Daoy (cell line): Measurements from ENCODE around the gene TMEM135. TPM values are rescaled to one million over a fixed set of nuclear protein-coding genes. Genes with fewer than 3 reads are reported as not detected.
"Not testable (repeated sequence)": the region's sequence is repeated elsewhere in the genome, so short reads cannot be mapped to it uniquely, and the experiment has no call there.

ENCODE experiments used
- DNase-seq: peaks from one replicate; pipeline ENCODE4 v3.0.0-alpha.2; 2015; ENCODE audit warnings: low read depth
- total RNA-seq: library from RNA; depleted of rRNA; stranded (reverse); fragments of >200 nt; shearing (Covaris generic); gene quantifications from 2 replicates; pipeline ENCODE4 v1.2.3, GENCODE V29; 2014

Gene TMEM135
- total RNA-seq, 1 experiment from 2014 or later: 5.4 TPM

DNA sequence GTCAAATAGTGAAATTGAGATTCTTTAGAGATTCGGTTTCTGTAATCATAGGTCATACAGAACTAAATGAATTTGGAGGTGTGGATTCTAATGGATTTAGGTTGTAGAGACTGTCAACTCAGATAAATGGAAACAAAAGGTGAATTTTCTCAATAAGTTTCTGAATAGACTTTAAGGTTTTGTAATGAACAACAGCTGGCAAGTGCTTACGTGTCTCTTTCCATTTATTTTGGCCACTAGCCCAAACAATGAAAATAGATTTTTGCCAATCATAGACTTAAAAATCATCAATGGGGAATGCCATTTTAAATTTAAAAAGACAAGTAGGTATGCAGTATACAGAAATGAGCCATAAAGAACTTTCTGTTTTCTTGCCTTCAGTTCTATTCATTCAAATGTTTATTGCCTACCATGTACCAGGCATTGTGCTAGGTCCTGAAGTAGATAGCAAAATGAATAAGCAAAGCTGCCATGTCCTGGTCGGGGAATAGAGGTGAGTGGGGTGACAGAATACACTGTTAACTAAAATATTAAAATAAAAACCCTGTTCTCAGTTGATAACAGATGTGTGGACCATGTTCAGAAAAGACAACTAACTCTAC lies 16.9 kb upstream of the TMEM135 start:
- no peak for DNase-seq

DNA sequence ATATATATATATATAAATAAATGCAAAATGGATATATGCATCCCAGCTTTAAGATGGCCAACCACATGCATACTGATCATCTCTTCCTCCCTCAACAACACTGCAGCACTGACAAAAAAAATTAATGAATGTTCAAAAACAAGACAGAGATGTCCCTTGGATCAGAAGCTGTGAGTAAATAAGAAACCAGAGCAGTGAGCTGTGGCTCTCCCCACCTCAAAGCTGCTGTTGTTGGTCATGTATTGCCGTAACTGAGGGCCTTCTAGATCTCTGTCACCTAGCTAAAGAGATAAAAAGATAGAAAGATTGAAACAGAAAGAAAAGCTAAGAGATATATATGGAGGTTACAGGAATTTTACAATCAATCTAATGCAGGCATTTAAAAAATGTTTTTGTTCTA lies 15.5 kb upstream of the TMEM135 start:
- no peak for DNase-seq

DNA sequence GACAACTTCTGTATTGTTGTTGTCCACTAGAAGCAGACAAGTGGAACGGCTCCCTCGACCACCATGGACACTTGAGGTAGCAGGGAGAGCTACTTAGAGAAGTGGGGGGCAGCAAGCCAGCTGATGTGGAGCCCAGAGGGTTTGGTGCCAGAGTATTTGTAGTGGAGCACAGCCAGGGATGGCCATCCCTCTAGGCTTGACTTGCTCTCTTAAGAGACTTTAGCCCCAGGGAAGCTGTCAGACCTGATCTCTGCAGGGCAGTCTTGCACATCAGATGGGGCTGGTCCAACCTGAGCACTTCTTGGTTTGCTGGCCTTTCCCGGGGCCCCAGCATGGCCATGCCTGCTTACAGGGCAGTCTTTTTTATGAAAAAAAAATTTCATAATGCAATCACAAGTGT lies 15.0 kb upstream of the TMEM135 start:
- DNase-seq: no peak

DNA sequence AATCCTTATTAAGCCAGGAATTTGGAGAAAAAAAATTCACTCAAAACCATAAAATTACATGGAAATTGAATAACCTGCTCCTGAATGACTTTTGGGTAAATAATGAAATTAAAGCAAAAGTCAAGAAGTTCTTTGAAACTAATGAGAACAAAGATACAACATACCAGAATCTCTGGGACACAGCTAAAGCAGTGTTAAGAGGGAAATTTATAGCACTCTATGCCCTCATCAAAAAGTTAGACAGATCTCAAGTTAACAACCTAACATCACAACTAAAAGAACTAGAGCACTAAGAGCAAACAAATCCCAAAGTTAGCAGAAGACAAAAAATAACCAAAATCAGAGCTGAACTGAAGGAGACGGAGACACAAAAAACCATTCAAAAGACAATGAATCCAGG lies 11.3 kb upstream of the TMEM135 start:
- DNase-seq: not testable (repeated sequence)

GRCh38 chr11:87030458-87031054 lies 7.2 kb upstream of the TMEM135 start:
- DNase-seq: peak; percentile 26

GRCh38 chr11:87031433-87032170 lies 6.1 kb upstream of the TMEM135 start:
- no peak for DNase-seq

DNA sequence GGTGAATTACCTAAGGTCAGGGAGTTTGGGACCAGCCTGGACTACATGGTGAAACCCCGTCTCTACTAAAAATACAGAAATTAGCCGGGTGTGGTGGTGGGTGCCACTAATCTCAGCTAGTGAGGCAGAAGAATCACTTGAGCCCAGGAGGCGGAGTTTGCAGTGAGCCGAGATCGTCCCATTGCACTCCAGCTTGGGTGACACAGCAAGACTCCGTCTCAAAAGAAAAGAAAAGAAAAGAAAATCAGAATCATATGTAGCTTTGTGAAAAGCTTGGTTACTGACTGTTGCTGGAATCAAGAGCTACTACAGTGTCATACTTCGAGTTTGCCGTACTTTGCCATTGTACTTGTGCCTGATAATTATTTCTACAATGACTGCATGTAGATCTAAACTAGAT lies 4.2 kb upstream of the TMEM135 start:
- DNase-seq: no peak

DNA sequence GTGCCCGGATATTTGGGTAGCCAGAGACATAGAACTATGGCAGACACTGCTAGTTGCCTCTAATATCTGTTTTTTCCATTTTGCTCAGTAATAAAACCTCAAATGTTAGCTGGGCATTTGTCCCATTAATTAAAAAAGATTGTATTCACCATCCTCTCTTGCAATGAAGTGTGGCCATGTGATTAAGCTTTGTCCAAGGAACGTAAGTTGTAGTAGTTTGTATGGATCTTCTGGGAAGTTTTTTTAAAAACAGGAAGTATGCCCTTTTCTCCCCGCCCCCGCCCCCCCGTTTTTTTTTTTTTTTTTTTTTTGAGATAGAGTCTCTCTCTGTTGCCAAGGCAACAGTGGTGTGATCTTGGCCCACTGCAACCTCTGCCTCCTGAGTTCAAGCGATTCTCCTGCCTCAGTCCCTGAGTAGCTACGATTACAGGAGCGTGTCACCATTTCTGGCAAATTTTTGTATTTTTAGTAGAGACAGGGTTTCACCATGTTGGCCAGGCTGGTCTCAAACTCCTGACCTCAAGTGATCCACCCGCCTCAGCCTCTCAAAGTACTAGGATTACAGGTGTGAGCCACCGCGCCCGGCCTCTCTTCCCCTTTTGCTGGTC lies 1.7 kb upstream of the TMEM135 start:
- DNase-seq: no peak

DNA sequence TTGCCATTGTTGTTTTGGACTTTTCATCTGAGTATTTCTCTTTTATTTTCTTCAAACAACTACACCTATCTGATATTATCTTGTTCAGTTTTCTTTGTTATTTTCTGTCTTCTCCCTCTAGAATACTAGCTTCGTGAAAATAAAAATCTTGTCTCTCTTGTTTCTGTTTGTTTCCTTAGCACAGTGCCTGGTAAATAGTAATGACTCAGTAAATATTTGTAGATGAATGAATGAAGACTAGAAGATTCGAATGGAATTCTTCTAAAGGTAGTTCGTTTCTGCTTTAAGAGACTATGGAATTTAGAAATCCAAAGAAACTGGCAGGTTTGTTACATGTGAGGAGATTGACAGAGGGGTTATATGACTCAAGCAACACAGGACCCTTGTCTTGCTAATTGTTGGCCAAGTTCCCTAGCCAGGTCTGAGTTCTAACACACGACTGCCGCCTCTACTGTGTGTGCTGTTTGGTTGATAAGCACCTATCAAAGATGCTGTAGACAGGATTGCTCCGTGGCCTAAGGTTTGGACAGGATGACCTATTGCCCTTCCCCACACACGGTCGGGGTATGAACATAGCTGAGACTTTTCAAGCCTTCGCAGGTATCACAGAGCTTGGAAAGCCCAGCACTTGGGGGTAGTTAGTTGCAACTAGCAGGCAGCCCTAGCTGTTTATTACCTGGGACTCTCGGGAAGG lies 831 bp upstream of the TMEM135 start:
- DNase-seq: no peak

DNA sequence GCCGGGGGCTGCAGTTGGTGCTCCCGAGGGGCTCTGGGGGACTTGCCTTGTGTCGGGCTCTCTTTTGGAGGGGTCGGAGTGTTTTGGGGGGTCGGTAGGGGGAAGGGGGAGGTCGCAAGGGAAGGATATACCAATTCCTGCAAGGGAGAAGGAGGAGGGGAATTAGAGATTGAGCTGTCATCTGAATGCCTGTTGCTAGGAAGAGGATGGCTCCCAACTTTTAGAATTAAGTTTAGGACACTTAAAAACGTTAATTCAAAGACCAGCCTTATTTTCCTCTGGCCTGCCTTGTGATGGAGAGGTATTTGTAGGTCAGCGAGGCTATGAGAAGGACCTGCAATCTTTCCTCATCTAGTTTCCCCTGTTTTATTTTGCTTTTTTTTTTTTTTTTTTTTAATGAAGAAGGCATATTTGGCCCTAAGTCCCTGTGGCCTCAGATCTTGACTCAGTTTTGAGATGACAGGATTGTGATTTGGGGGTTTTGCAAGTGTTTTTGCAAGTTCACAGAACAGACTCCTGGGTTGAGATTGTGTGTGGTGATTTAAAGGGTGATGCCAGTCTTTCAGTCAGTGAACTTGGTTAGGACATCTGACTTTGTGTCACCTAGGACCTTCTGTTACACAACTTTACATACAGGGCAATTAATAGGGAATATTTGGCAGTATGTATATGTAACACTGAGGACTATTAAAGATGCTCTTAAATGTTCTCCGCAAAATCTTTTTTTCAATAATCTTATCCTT lies 672 bp downstream of the TMEM135 start:
- no peak for DNase-seq

- no peak for DNase-seq
Observed at GRCh38 chr11:87039371-87039770, 1.6 kb downstream of the TMEM135 start.

- no peak for DNase-seq
Observed at GRCh38 chr11:87043894-87044293, 6.2 kb downstream of the TMEM135 start.

DNA sequence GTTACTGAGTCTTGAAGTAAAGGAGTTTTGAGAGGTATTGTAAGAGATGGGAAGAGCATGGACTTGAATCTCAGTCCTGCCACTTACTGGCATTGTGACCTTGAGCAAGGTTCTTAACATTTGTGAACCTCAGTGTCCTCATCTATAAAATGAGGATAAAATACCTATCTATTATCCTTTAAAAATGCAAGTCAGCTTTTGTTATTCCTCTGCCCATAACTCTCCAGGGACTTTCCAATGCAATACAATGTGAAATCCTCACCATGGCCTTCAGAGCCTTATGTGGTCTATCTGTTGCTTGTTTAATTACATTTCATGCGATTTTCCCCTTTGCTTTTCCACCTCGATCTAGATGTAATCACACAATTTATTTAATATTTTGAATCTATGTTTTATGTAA lies 9.1 kb downstream of the TMEM135 start:
- no peak for DNase-seq

DNA sequence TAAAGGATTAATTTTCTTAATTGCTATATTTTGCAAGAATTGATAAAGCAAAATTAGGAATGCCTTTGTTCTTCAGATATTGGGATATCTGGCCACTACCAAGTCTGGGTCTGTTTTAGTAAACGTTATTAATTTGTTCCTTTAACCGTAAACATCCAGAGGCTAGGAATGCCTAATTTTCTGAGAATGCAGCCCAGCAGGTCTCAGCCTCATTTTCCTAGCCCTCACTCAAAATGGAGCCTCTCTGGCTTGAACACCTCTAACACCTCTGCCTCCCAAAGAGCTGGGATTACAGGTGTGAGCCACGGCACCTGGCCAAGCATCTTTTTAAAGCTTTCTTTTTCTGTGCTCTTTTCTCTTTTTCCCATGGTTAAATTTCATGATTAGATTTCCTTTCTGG lies 18.4 kb downstream of the TMEM135 start:
- DNase-seq: no peak

DNA sequence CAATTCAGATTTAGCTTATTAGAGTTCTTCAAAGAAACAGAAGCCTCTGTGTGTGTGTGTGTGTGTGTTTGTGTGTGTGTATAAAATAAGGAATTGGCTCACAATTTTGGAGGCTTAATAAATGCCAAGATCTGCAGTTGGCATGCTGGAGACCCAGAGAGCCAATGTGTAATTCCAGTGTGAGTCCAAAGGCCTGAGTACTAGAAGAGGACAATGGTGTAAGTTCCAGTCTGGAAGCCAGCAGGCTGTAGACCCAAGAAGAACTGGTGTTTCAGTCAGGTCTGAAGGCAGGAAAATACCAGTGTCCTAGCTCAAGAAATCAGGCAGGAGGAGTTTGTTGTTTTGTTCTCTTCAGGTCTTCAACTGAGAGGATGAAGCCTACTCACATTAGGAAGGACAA lies 20.0 kb downstream of the TMEM135 start:
- DNase-seq: no peak

GRCh38 chr11:87059596-87060390 lies 22.1 kb downstream of the TMEM135 start:
- DNase-seq: no peak

GRCh38 chr11:87061766-87062165 lies 24.0 kb downstream of the TMEM135 start:
- DNase-seq: no peak

DNA sequence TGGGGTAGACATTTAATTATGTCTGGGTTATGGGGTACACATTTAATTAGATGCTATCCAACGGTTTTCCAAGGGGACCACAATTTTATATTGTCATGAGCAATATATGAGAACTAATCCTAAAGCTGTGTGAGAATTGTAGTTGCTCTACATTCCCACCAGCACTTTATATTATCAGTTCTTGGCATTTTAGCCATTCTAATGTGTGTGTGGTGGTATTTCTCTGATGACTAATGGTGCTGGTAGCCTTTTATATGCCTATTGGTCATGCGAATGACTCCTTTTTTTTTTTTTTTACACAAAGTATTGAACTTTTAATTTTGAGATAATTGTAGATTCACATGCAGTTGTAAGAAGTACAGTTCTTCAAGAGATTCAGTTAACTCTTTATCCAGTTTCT lies 26.2 kb downstream of the TMEM135 start:
- no peak for DNase-seq

- no peak for DNase-seq
Observed at GRCh38 chr11:87072787-87073186, 35.1 kb downstream of the TMEM135 start.

DNA sequence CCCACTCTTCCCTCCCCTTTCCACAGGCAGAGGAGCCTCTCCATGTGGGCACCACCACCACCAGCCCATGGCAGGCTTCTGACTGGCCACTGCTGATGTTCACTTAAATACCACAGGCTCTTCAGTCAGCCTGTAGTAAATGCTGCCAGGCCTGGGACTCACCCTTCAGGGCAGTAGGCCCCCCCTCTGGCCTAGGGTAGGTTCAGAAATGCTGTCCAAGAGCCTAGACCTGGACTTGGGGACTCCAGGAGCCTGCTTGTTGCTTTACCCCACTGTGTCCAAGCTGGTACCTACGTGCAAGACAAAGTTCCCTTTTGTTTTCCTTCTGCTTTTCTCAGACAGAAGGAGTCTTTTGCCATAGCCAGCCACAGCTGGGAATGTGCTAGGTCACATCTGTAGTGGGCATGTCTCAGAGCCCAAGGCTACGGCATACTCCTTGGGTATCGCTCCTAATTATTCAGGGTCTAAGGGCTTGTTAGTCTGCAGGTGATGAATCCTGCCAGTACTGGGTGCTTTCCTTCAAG lies 38.6 kb downstream of the TMEM135 start:
- DNase-seq: no peak
